Measurements from ENCODE around the gene GJB1. TPM values are rescaled to one million over a fixed set of nuclear protein-coding genes. Genes with fewer than 3 reads are reported as not detected.

GJB1 gene
- total and polyA plus RNA-seq, 9 of the 15 experiments (the other 6 are each of a cell fraction or from before 2014, with no cell fraction given): 0.11 TPM; not detected in 8

DNA sequence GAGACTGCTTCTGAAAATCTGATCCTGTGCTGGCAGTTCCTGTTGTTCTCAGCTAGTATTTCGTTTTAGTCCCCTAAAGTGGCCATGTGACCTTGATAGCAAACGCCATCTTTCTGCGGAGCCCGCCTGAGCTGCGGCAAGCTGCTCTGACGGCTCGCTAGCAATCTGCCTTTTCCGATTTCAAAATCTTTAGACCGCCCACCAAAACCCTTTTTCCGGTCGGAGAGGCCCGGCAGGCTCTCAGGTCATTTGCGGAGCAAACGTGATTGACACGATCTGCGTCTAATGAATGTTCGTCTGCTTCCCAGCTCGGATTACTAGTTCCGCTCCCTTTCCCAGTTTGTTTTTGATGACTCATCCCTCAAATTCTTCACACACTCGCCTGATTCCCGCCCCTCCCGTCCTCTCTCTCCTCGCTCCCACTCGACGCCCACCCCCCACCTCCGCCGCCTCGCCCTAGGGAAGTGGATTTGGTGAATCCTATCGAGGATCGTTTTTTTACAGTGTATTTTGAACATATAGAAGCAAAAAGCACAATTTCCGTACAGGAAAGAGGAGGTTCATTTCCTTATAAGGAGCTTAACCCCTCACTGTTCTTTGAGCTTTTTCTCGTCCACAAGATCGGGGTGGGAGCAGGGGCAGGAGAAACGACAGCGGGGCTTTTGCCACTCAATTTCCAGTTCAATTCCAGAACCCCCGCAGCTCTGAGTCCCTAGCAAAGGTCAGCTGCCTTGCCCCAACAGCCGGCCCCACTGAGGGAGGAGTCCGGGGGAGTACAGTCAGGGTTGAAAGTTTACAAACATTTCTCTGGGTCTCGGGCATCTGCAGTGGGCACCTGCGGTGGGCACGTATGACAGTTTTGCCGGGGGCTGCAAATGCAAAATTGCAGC is 40.9 kb upstream of the GJB1 start (continued):
- TF ChIP-seq ZBTB40 (IDR thresholded peaks at IDR 0.05) (peak; percentile 87), ZBTB40 (CRISPR knock-in tag; IDR thresholded peaks at IDR 0.05) (no peak), RAD51 (IDR thresholded peaks at IDR 0.05; ENCODE audit: borderline replicate concordance, low read depth) (peak; percentile 78), TBP (optimal IDR thresholded peaks at IDR 0.05; ENCODE audit: low read depth, low read length) (peak; percentile 87), NR2C1 (IDR thresholded peaks at IDR 0.05) (no peak), NR2C1 (tag; IDR thresholded peaks at IDR 0.05) (peak; percentile 17), PCBP1 (IDR thresholded peaks at IDR 0.05; ENCODE audit: low read depth, low read length, poor library complexity, severe bottlenecking) (no peak), NR4A1 (CRISPR knock-in tag; IDR thresholded peaks at IDR 0.05) (no peak), NR4A1 (tag; IDR thresholded peaks at IDR 0.05) (no peak), ZNF655 (CRISPR knock-in tag; IDR thresholded peaks at IDR 0.05) (no peak)
- TF ChIP-seq, protein P1, sequence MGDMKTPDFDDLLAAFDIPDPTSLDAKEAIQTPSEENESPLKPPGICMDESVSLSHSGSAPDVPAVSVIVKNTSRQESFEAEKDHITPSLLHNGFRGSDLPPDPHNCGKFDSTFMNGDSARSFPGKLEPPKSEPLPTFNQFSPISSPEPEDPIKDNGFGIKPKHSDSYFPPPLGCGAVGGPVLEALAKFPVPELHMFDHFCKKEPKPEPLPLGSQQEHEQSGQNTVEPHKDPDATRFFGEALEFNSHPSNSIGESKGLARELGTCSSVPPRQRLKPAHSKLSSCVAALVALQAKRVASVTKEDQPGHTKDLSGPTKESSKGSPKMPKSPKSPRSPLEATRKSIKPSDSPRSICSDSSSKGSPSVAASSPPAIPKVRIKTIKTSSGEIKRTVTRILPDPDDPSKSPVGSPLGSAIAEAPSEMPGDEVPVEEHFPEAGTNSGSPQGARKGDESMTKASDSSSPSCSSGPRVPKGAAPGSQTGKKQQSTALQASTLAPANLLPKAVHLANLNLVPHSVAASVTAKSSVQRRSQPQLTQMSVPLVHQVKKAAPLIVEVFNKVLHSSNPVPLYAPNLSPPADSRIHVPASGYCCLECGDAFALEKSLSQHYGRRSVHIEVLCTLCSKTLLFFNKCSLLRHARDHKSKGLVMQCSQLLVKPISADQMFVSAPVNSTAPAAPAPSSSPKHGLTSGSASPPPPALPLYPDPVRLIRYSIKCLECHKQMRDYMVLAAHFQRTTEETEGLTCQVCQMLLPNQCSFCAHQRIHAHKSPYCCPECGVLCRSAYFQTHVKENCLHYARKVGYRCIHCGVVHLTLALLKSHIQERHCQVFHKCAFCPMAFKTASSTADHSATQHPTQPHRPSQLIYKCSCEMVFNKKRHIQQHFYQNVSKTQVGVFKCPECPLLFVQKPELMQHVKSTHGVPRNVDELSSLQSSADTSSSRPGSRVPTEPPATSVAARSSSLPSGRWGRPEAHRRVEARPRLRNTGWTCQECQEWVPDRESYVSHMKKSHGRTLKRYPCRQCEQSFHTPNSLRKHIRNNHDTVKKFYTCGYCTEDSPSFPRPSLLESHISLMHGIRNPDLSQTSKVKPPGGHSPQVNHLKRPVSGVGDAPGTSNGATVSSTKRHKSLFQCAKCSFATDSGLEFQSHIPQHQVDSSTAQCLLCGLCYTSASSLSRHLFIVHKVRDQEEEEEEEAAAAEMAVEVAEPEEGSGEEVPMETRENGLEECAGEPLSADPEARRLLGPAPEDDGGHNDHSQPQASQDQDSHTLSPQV (IDR thresholded peaks at IDR 0.05): peak; percentile 69; the same call in 1 of the 2 replicates

All from K562 (cell line).